SU-DHL-6 (cell line): Measurements from ENCODE around the gene RSL1D1.

Experiments used
- H2AFZ ChIP-seq: fragments of 200-600 bp; sonication (generic); 2 replicates; pipeline ENCODE4 v1.6.1; 2014; ENCODE audit warnings: low read depth, mild to moderate bottlenecking, moderate library complexity, mixed read lengths, antibody characterized with exemption, low read length; ENCODE audit not compliant: severe bottlenecking
- H3F3A ChIP-seq: fragments of 200-600 bp; shearing (Covaris generic); 2 replicates; pipeline ENCODE4 v1.6.0; 2016; ENCODE audit warnings: antibody characterized with exemption, mild to moderate bottlenecking; ENCODE audit not compliant: insufficient read depth
- H3K27ac ChIP-seq: fragments of 200-600 bp; sonication (generic); 2 replicates; pipeline ENCODE4 v1.5.1; 2016; ENCODE audit warnings: low read depth, mild to moderate bottlenecking, low read length, moderate library complexity, mixed read lengths
- H3K27me3 ChIP-seq: fragments of 200-600 bp; sonication (generic), shearing (Covaris generic); 2 replicates; pipeline ENCODE4 v1.6.0; 2014; ENCODE audit warnings: mild to moderate bottlenecking, low read length
- H3K36me3 ChIP-seq: fragments of 200-600 bp; sonication (generic); 2 replicates; pipeline ENCODE4 v1.6.1; 2014; ENCODE audit warnings: mild to moderate bottlenecking, low read length, mixed read lengths
- H3K4me2 ChIP-seq: fragments of 300-600, 200-600 bp; shearing (Covaris generic), sonication (generic); 2 replicates; pipeline ENCODE4 v1.6.0; 2014; ENCODE audit warnings: low read length, low read depth, mild to moderate bottlenecking; ENCODE audit not compliant: poor library complexity, severe bottlenecking
- H3K4me3 ChIP-seq: fragments of 200-600 bp; sonication (generic); 2 replicates; pipeline ENCODE4 v1.5.1; 2014; ENCODE audit warnings: antibody characterized with exemption, low read length, mild to moderate bottlenecking, mixed read lengths; ENCODE audit not compliant: insufficient read depth, poor library complexity, severe bottlenecking
- H3K79me2 ChIP-seq: fragments of 200-600 bp; sonication (generic); 2 replicates; pipeline ENCODE4 v1.6.1; 2014; ENCODE audit warnings: mild to moderate bottlenecking, low read length, moderate library complexity; ENCODE audit not compliant: insufficient read depth
- H3K9ac ChIP-seq: fragments of 200-600 bp; sonication (generic); 2 replicates; pipeline ENCODE4 v1.7.0; 2014; ENCODE audit warnings: mild to moderate bottlenecking, low read length
- H3K9me2 ChIP-seq: fragments of 200-600 bp; sonication (generic); replicated peaks from 2 replicates; pipeline ENCODE4 v1.6.1; 2014; ENCODE audit warnings: low read length; ENCODE audit not compliant: insufficient read depth
- H3K9me3 ChIP-seq: fragments of 200-600 bp; sonication (generic); 2 replicates; pipeline ENCODE4 v1.6.1; 2014; ENCODE audit warnings: low read length, mixed read lengths; ENCODE audit not compliant: insufficient read depth
- H4K20me1 ChIP-seq: fragments of 200-600 bp; sonication (generic); 2 replicates; pipeline ENCODE4 v1.6.1; 2014; ENCODE audit warnings: low read depth, mild to moderate bottlenecking, antibody characterized with exemption, low read length, moderate library complexity, mixed read lengths
- EZH2phosphoT487 ChIP-seq: fragments of 200-600 bp; sonication (generic), shearing (Covaris generic); conservative IDR thresholded peaks from 2 replicates; pipeline ENCODE4 v1.6.1; 2018; ENCODE audit warnings: mild to moderate bottlenecking, antibody characterized with exemption, low read length, moderate library complexity, mixed read lengths
- TF ChIP-seq, protein P1 (sequence below): fragments of 200-600 bp; sonication (generic); IDR thresholded peaks from one replicate; pipeline ENCODE4 v1.5.1; 2017; ENCODE audit warnings: antibody characterized with exemption, mild to moderate bottlenecking, low read length, moderate library complexity; ENCODE audit not compliant: insufficient read depth, poor library complexity, severe bottlenecking

Gene RSL1D1

DNA sequence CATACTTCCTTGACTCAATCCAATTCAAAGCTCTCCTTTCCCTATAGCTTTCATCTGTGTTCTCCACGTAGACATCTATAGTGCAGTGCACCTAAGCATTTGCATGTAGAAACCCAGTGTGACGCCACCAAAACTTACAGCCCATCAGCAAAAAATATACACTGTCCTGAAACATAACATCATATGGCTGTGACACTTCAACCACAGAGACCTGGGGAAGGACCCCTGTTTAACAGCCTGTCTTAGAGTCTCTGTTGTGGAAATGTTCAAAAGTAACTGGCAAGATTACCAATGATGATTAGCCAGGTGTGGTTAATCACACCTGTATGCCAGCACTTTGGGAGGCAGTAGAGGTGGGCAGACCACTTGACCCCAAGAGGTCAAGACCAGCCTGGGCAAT is 42.2 kb upstream of the RSL1D1 start:
- H3K27me3 ChIP-seq, result no peaks in the 10 kb centered on the region
- peaks cover 36% of the 10 kb centered on the region for H3K79me2 ChIP-seq
- TF ChIP-seq, protein P1, sequence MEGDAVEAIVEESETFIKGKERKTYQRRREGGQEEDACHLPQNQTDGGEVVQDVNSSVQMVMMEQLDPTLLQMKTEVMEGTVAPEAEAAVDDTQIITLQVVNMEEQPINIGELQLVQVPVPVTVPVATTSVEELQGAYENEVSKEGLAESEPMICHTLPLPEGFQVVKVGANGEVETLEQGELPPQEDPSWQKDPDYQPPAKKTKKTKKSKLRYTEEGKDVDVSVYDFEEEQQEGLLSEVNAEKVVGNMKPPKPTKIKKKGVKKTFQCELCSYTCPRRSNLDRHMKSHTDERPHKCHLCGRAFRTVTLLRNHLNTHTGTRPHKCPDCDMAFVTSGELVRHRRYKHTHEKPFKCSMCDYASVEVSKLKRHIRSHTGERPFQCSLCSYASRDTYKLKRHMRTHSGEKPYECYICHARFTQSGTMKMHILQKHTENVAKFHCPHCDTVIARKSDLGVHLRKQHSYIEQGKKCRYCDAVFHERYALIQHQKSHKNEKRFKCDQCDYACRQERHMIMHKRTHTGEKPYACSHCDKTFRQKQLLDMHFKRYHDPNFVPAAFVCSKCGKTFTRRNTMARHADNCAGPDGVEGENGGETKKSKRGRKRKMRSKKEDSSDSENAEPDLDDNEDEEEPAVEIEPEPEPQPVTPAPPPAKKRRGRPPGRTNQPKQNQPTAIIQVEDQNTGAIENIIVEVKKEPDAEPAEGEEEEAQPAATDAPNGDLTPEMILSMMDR, result no peak
- no peak for TF ChIP-seq EZH2phosphoT487
- no peak overlapping the region for H2AFZ ChIP-seq
- no peak overlapping the region for H3K27ac ChIP-seq
- H3K36me3 ChIP-seq, result peaks cover 45% of the 10 kb centered on the region
- peaks cover 16% of the 10 kb centered on the region; the same call in 1 of the 2 replicates for H3F3A ChIP-seq
- no peak overlapping the region for H3K4me2 ChIP-seq
- peaks cover 21% of the 10 kb centered on the region for H4K20me1 ChIP-seq
- no peak overlapping the region for H3K4me3 ChIP-seq
- H3K9me3 ChIP-seq, result no peaks in the 10 kb centered on the region
- no peaks in the 10 kb centered on the region for H3K9me2 ChIP-seq
- H3K9ac ChIP-seq, result no peak overlapping the region

DNA sequence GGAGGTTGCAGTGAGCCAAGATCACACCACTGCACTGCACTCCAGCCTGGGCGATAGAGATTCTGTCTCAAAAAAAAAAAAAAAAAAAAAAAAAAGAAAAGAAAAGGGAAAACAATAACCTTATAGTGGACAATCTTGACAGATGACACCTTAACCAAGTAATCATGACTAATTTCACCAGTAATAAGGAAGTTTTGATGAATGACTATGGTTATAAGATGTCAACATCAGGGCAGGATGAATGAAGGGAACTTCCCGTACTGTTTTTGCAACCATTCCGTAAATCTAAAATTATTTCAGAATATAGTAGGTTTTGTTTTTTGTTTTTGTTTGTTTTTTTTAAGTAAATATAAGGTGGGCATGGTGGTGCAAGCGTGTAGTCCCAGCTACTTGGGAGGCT is 41.4 kb upstream of the RSL1D1 start:
- Histone ChIP-seq H3K79me2 (peaks cover 28% of the 10 kb centered on the region), H3K4me2 (no peak overlapping the region), H3K4me3 (no peak overlapping the region), H3K27ac (no peak overlapping the region), H3F3A (peaks cover 16% of the 10 kb centered on the region; the same call in 1 of the 2 replicates), H3K36me3 (peaks cover 43% of the 10 kb centered on the region), H3K9me2 (no peaks in the 10 kb centered on the region), H3K9me3 (no peaks in the 10 kb centered on the region), H3K27me3 (no peaks in the 10 kb centered on the region), H3K9ac (no peak overlapping the region), H4K20me1 (peaks cover 17% of the 10 kb centered on the region), H2AFZ (no peak overlapping the region)
- TF ChIP-seq, protein P1, result no peak
- TF ChIP-seq EZH2phosphoT487, result no peak

DNA sequence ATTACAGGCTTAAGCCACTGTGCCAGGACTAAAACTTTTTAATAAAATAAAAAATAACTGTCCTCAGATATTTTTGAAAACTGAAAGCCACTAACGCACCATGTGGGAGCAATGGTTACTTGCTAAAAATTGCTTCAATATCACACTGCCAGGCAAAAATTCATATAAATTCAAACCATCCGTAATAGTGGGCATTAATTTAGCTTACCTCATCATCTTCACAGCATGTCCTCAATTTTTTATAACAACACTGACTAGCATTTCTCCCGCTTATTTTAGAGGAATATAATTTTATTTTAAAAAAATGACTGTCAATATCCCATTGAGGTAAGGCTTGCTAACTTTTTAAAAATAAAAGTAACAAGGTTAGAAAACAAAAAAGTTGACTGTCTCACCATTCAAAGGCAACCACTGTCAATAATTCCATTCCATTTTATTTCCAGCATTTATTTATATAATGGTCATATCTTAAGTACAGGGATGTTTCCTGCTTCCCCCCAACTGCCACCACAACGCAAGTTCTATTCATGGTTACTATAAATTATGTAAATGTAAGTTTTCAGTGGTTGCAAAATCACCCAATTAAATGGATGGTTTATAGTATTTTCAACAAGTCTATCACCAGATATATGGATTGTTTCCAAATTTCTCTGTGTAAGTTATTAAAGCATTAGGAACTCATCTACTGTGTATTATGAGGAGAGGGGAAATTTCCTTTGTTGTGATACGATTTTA is 39.1 kb upstream of the RSL1D1 start:
- Histone ChIP-seq H2AFZ (no peak overlapping the region), H3K9me3 (no peaks in the 10 kb centered on the region), H3K27me3 (no peaks in the 10 kb centered on the region), H3K4me2 (no peak overlapping the region), H3K27ac (no peak overlapping the region), H3F3A (peaks cover 27% of the 10 kb centered on the region), H3K9me2 (no peaks in the 10 kb centered on the region), H3K9ac (no peak overlapping the region), H3K4me3 (no peak overlapping the region), H3K79me2 (0 out of 2 replicates have a peak, but pooled peaks cover 7% of the 10 kb centered on the region), H3K36me3 (peaks cover 52% of the 10 kb centered on the region), H4K20me1 (peaks cover 12% of the 10 kb centered on the region; the same call in 1 of the 2 replicates)
- no peak for TF ChIP-seq EZH2phosphoT487
- TF ChIP-seq, protein P1, result no peak
